ENCODE measurements around the gene AKR1B15.

- TF ChIP-seq CTCF (IDR thresholded peaks at IDR 0.05; ENCODE audit: low read length) = no peak
- no peak for TF ChIP-seq EZH2 (IDR thresholded peaks at IDR 0.05; ENCODE audit: borderline replicate concordance, low read length)
Observed at GRCh38 chr7:134505856-134506255, 43.1 kb upstream of the AKR1B15 start.
